ENCODE measurements around the gene CD300LG.

GRCh38 chr17:43878260-43879175 lies 31.5 kb downstream of the CD300LG start:
- TF ChIP-seq POLR2A (IDR thresholded peaks at IDR 0.05; ENCODE audit: low read length) (no peak), GATA1 (IDR thresholded peaks at IDR 0.05; ENCODE audit: low read depth, low read length) (no peak)
